ENCODE measurements around the gene PCBP3.
"Not testable (repeated sequence)": the region's sequence is repeated elsewhere in the genome, so short reads cannot be mapped to it uniquely, and the experiment has no call there.

The PCBP3 gene

DNA sequence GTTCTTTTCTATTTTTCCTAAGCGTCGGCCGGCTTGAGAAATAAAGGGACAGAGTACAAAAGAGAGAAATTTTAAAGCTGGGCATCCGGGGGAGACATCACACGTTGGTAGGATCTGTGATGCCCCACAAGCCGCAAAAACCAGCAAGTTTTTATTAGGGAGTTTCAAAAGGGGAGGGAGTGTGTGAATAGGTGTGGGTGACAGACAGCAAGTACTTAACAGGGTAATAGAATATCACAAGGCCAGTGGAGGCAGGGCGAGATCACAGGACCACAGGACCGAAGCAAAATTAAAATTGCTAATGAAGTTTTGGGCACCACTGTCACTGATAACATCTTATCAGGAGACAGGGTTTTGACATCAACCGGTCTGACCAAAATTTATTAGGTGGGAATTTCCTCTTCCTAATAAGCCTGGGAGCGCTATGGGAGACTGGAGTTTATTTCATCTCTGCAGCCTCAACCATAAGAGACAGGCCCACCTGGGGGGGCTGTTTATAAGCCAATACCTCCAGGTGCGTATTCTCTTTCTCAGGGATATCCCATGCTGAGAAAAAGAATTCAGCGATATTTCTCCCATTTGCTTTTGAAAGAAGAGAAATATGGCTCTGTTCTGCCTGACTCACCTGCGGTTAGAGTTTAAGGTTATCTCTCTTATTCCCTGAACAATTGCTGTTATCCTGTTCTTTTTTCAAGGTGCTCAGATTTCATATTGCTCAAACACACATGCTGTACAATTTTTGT, 332.3 kb downstream of the PCBP3 start:
- DNase-seq = not testable (repeated sequence)

DNA sequence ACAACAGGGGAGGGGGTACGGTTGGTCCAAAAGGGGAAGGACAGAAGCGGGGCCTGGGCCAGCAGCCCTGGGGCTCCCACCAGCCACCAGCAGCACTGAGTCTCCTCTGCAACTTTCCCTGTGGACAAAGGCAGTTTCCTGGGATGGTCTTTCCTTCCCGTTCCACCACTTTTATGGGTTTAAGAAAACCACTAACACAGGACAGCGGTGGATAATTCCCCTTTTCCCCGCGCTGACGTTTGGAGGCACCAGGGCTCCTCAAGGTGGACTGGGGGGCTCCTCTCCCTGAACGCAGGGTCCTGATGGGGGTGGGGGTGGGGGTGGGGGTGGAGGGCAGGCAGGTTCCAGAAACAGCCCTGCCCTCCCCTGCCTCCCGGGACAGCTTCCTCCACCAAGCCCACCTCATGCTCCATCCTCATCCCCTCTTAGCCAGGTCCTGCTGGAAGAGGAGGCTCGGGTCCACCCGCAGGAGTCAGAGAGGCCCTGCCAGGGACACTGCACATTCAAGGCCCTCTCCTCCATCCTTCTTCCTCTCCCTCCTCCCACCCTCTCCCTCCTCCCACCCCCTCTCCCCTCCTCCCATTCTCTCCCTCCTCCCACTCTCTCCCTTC, 333.3 kb downstream of the PCBP3 start:
- DNase-seq = no peak

DNA sequence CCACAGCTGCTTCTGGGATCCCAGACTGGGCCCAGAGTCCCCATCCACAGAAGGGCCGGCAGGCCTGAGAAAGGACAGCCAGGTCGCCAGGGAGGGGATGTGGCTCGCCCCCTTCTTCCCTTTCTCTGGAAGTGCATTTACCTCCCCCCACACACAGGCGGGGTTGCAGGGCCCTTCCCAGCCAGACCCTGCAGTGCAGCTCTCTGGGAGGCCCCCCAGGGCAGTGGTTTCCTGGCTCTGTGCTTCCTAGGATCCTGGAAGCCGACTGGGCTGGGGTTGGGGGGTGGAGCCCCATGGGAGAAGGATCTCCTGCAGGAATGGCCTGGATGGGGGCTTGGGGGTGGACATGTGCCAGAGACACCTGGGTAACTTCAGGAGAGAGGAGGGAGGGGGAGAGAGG, 333.9 kb downstream of the PCBP3 start:
- no peak for DNase-seq

DNA sequence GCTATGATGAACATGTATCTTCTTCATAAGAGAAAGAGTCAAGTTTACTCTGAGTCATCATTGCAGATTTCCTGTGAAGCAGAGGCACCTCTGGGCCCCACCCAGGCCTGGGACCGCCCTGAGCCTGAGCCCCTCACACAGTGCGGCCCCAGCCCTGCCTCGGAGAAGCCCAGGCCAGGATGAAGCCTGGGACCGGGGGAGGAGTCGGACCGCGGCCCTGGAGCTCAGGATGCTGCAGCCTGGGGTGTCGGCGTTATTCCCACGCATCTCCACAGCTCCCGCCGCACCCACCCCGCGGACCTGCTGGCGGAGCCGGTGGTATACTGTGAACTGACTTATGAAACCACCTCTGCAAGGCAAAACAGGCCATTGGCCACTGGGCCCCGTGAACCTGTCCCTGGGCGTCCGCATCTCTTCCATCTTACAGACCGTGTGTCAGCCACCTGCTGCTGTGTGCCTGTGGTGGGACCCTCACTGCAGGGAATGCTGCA, 335.7 kb downstream of the PCBP3 start:
- no peak for DNase-seq

DNA sequence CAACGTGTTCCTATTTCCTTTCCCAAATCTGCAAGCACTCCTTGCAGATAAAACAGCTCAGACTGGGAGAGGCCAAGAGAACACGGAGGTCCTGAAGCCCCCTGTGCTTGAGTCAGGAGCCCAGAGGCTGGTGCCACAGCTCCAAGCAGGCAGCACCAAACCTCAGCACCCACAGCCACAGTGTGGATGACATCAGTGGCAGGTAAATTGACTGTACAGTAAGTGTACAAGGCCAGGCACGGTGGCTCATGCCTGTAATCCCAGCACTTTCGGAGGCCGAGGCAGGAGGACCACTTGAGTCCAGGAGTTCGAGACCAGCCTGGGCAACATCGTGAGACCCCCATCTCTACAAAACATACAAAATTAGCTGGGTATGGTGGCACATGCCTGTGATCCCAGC, 336.1 kb downstream of the PCBP3 start:
- DNase-seq = no peak

DNA sequence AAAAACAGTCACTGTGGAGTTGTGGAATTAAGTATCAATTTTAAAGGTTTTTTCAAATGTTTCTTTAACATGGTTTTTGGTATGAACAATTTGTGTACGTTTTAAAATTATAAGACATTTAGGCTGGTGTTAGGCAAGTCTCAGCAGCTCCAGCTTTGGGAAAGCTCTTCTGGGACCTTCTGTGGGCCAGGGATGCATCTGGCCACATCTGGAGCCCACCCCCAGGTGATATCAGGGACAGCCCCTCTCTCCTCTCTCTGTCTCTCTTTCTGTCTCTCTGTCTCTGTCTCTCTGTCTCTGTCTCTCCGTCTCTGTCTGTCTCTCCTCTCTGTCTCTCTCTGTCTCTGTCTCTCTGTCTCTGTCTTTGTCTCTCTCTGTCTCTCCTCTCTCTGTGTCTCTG, 336.7 kb downstream of the PCBP3 start:
- no peak for DNase-seq

DNA sequence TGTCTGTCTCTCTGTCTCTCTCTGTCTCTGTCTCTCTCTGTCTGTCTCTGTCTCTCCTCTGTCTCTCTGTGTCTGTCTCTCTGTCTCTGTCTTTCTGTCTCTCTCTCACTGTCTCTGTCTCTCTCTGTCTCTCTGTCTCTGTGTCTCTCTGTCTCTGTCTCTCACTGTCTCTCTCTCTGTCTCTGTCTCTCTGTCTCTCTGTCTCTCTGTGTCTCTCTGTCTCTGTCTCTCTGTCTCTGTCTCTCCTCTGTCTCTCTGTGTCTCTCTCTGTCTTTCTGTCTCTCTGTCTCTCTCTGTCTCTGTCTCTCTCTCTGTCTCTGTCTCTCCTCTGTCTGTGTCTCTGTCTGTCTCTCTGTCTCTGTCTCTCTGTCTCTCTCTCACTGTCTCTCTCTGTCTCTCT, 337.2 kb downstream of the PCBP3 start:
- no peak for DNase-seq

DNA sequence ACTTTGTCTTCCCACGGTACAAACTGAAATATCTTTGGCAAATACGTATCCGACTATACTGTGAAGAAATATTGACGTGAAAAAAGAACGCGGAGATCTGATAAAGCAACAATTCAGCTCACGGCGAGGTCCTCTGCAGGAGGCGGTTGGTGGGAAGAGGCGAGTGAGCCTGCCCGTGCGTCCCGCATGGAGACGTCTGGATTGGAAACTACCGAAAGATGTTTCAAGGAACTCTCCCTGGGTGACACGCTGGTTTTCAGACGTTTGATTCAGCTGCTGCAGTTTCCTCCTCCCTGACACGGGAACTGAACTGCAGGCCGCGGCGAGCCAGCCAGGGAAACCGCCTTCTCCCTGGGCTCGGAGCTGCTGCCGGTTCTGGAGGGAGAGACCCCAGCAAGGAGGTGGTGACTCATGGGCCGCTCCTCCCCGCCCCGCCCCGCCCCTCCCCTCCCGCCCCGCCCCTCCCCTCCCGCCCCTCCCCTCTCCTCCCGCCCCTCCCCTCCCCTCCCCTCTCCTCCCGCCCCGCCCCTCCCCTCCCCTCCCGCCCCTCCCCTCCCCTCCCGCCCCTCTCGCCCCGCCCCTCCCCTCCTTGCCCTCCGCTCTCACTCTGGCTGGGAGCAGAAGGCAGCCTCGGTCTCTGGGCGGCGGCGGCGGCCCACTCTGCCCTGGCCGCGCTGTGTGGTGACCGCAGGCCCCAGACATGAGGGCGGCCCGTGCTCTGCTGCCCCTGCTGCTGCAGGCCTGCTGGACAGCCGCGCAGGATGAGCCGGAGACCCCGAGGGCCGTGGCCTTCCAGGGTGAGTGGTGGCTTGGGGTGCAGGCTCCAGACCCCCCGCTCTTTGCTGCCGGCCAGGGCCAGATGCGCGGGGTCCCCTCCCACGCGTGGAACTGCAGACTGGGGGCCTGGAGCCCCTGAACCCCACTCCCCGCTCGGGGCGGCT, 337.9 kb downstream of the PCBP3 start, which contains the start of gene COL6A1:
COL6A1 (plus strand) TSS at position 620 of the 941 bp plus-strand sequence; CDS start at position 701, 81 bp downstream.
- peak; percentile 49 for DNase-seq

DNA sequence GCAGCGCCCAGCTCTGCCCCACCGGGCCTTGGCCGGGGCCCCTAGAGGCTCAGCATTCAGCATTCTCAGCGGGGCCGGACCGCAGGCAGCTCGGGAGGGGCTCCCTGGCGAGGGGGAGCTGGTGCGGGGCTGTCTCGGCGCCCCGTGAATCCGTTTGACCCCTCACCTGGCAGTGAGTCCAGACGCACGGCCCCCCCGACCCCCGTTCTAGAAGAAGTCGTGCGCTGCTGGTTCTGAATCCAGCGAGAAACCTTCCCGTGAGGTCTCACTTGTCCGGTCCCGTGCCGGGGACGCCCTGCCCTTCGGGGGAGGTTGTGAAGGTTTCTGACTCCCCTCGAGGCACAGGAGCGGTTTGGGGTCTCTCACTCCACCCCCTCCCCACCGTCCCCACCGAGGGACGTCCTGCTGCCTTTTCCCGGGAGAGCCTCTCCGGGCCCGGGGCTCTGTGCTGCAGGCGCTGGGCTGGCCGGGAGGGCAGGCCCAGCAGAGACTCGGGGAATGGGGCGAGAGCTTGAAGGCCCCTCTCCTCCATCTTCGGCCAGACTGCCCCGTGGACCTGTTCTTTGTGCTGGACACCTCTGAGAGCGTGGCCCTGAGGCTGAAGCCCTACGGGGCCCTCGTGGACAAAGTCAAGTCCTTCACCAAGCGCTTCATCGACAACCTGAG, 338.7 kb downstream of the PCBP3 start:
- no peak for DNase-seq

DNA sequence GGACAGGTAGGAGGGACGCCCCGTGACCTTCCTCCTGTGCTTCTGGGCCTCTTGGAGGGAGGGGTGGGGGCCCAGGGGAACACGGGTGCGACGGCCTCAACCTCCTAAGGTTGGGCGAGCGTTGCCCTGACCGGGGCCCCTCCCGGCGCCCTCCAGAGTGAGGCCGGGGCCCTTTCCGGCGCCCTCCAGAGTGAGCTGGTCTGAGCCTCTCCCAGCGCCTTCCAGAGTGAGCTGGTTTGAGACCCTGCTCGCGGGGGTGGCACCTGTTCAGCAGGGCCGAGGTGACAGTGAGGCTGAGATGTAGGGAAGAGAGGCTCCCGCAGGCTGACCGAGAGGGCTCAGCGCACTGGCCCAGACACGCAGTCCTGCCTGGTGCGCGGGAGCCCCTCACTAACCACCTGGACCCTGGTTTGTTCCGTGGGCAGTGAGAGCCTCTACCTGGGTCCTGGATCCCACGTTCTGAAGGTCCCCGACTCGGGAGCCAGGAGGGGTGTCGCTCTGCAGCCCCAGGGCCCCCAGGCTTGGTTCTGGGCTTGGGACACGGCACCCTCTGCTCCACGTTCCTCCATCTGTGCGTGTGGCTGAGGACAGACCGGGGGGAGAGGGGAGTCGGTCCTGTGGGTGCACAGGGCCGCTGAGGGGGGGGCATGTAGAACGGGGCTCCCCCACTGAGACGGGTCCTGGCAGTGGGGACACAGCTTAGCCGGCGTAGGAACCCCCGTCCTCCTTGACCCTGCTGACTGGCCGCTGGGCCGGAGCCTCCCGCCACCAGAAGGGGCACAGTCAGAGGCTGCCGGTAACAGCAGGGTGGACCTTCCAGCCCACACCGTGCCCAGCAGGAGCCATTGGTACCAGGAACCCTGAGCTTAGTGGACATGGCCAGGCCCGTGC, 339.5 kb downstream of the PCBP3 start:
- DNase-seq = no peak

DNA sequence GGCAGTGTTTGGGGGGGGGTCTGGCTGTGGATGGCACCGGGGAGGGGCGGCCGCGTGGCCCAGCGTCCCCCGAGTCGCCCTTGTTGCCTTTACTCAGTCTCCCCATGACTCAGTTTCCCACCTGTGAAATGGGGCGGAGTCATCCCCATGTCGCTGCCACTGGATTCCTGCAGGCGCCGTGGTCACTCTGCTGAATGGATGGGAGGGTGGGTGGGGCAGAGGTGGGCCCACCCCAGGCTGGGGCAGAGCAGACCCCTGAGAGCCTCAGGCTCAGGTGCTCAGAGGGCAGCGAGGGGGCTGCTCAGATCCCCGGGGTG, 340.1 kb downstream of the PCBP3 start:
- no peak for DNase-seq

DNA sequence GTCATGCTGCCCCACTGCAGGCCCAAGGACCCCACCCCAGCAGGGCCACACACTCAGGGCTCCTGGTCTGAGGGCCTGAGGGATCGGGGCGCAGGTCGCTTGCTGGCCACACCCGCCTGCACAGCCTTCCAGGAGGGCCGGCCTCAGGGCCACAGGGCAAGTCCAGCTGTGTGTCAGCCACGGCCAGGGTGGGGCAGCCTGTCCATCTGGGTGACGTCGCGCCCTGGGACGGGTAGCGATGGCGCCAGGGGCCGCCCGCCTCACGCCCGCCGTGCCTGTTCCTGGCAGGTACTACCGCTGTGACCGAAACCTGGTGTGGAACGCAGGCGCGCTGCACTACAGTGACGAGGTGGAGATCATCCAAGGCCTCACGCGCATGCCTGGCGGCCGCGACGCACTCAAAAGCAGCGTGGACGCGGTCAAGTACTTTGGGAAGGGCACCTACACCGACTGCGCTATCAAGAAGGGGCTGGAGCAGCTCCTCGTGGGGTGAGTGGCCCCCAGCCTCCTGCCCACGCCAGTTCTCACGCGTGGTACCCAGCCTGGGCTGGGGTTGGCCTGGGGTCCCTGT, 340.5 kb downstream of the PCBP3 start:
- DNase-seq = no peak

DNA sequence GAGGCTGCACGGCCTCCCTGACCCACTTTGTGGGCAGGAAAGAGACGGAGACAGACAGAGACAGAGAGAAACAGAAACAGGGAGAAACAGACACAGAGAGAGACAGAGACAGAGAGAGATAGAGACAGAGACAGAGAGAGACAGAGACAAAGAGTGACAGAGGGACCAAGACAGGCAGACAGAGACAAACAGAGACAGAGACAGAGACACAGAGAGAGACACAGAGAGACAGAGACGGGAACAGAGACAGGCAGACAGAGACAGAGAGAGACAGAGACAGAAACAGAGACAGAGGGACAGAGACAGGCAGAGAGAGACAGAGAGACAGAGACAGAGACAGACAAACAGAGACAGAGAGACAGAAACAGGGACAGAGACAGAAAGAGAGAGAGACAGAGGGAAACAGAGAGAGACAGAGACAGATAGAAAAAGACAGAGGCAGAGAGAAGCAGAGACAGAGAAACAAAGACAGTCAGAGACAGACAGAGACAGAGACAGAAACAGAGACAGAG, 341.1 kb downstream of the PCBP3 start:
- no peak for DNase-seq

DNA sequence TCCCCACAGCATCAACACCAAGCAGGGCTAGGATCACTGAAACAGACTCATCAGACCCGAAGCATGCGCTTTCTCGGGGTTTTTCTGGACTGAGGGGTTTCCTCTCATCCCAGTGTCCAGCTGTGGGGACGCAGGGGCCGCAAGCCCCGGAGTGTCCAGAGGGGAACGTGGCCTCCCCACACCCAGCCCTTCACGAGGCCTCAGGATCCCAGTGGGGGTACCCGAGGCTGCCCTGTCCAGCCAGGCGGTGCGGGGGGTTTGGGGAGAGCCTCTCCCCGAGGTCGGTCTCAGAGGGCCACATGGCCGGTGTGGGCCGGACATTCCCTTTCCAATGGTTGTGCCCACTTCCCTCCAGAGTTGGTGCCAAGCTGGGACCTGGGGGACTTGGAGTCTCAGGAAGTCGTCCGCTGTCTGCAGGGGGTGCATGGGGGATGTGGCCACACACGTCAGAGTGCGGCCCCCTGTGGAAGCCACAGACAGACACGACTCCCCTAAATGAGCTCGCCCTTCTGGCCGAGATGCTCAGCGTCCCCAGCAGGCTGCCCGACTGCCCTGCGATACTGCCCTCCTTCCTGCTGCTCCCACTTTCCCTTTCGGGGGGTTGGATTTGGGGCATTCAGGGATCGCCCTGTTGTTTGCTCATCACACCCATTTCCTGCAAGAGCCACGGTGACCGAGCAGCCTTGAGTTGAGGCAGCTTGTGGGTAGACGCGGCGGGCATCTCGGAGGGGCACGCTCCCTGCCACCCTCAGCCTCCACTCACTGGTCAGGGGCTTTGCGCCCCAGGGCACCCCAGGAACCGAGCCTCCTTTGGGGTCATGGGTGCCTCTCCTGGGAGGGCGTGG, 342.2 kb downstream of the PCBP3 start:
- DNase-seq = no peak

DNA sequence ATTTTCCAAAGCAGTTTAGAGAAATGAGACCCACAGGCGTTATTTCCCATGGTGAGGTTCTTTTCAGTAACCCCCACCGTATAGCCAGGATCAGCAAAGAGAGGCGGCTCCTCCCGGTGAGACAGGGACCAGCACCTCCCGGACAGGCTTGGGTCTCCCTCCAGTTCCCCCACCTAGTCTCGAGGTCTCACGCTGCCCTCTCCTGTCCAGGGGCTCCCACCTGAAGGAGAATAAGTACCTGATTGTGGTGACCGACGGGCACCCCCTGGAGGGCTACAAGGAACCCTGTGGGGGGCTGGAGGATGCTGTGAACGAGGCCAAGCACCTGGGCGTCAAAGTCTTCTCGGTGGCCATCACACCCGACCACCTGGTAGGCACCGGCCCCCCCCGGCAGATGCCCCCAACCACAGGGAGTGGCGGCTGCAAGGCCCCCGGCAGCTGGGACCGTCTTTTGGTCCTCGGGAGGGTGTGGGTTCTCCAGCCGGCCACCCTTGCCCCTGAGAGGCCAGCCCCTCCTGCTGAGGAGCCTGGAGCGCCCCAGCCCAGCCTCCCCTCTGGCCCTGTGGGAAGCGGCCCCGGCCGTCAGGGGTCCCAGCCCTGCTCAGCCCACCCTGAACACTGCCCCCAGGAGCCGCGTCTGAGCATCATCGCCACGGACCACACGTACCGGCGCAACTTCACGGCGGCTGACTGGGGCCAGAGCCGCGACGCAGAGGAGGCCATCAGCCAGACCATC, 343.0 kb downstream of the PCBP3 start:
- DNase-seq = no peak

DNA sequence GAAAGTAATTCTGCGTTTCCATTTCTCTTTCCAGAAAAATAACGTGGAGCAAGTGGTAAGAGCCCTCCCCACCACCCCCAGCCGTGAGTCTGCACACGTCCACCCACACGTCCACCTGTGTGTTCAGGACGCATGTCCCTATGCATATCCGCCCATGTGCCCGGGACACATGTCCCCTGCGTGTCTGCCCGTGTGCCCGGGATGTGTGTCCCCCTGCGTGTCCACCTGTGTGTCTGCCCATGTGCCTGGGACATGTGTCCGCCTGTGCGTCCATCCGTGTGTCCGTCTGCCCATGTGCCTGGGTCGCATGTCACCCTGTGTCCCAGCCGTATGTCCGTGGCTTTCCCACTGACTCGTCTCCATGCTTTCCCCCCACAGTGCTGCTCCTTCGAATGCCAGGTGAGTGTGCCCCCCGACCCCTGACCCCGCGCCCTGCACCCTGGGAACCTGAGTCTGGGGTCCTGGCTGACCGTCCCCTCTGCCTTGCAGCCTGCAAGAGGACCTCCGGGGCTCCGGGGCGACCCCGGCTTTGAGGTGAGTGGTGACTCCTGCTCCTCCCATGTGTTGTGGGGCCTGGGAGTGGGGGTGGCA, 343.7 kb downstream of the PCBP3 start:
- no peak for DNase-seq

DNA sequence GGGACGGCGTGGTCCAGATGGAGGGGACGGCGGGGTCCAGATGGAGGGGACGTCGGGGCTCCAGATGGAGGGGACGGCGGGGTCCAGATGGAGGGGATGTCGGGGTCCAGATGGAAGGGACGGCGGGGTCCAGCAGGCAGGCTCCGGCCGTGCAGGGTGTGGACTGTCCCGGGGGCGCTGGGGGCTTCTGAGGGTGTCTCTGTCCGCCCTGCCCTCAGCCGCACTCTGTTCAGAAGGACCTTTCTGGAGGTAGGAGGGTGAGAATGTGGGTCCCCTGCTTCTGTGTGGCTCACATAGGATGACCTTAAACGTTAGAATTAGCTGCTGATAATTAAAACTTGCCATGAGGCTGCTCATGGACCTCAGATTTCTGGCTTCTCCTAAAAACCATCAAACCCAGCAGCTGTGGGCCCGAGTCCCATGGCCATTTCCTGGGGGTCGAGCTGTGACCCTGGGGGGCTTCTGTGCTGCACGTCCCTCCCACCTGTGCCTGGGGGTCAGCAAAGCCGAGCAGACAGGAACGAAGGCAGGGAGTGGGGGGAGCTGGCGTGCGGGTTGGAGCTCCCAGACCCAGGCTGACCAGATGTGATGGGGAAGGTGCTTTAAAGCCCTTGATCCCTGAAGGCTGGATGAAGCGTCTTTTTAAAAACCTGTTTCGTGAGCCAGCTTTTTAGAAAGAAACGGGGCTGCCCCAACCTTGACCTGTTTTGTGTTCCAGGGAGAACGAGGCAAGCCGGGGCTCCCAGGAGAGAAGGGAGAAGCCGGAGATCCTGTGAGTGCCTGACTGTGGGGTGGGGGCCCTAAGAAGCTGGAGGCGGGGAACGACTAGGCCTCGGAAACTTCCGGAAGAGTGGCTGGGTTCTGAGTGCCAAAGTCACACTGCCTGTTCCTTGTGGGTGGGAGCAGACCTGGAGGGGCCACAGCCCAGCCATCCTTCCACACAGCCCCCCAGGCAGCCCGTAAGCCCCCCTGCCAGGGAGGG, 345.1 kb downstream of the PCBP3 start:
- no peak for DNase-seq

Measured in DMS79 (cell line).